GM18867 (cell line): ENCODE measurements around the gene CUL7.
"Not testable (repeated sequence)": the region's sequence is repeated elsewhere in the genome, so short reads cannot be mapped to it uniquely, and the experiment has no call there.

Source experiments
- ATAC-seq: cut with Tn5 transposase; IDR thresholded peaks from one replicate; pipeline ENCODE4 v1.9.1; 2021; ENCODE audit warnings: mild to moderate bottlenecking, moderate library complexity; ENCODE audit not compliant: unreplicated experiment

The CUL7 gene

GRCh38 chr6:43050981-43051380 is 2.7 kb downstream of the CUL7 start:
- ATAC-seq: no peak

- ATAC-seq: no peak
These were observed 5.7 kb downstream of the CUL7 start for GRCh38 chr6:43047998-43048397.

DNA sequence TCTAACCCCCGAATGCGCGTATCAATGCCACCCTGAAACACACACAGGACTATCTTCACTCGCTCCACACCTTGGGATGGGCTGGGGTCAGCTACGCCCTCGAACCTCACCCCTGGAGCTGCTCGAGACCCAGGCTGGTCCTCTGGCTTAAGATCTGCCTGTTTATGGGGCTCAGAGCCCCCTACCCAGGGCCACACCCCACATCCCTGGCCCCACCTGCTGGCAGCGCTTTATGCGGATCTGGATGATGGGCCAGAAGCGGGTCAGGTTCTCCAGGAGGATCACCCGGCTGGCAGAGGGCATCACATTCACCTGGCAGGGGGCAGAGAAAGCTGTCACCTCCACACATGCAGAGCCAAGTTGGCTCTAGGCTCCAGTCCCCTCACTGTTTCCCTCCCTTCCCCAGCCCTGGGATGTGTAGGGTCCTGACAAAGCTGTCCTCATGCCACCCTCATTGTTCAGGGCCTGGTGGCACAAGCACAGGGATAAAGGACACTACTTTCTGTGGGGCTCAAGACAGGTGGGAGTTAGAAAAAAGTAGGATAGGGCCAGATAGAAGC is 8.2 kb downstream of the CUL7 start:
- ATAC-seq: no peak

GRCh38 chr6:43043310-43043709 is 10.3 kb downstream of the CUL7 start:
- no peak for ATAC-seq

DNA sequence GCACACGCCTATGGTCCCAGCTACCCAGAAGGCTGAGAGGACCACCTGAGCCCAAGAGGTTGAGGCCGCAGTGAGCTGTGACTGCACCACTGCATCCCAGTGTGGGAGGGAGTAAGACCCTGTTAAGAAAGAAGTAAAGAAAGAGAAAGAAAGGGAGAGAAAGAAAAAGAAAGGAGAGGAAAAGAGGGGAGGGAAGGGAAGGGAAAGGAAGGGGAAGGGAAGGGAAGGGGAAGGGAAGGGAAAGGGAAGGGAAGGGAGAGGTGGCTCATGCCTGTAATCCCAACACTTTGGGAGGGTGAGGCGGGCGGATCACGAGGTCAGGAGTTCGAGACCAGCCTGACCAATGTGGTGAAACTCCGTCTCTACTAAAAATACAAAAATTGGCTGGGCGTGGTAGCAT is 12.2 kb downstream of the CUL7 start:
- not testable (repeated sequence) for ATAC-seq

- no peak for ATAC-seq
These were observed 13.0 kb downstream of the CUL7 start for GRCh38 chr6:43040542-43041257.

GRCh38 chr6:43038727-43039126 is 14.9 kb downstream of the CUL7 start:
- no peak for ATAC-seq

DNA sequence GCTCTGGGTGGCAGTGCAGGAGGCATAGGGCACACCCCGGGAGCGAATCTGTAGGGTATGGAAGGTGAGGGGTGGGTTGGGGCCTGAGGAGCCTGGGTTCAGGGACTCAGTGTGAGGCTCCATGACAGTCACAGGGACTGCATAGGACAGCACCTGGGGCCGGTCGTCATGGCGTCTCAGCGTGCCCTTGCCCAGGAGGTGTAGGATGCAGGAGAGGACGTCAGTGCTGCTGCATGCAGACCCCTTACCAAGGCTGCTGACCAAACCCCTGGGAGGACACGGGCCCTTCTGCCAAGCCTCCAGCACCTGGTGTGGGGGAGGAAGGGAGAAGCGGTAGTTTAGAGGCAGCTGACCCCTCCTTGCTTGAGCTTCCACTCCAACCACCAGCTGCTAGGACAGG is 15.9 kb downstream of the CUL7 start:
- no peak for ATAC-seq

DNA sequence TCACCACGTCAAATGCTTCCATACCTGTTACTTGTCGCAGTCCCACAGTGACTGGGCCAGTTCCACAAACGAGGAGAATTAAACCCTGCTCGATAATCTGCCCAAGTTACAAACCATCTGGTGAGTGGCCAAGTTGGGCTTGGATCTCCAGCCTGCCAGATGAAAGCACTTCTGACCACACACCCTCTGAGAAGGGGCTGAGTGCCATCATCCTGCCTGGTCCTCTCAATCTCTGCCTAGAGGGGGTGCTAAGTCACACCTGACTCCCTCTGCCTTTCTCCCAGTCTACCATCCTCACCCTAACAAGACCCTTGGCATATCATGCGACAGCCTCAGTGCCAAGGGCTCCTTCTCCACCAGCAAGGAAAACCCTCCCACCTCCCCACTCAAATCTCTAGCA is 16.5 kb downstream of the CUL7 start:
- no peak for ATAC-seq

GRCh38 chr6:43036712-43037111 is 16.9 kb downstream of the CUL7 start:
- no peak for ATAC-seq

DNA sequence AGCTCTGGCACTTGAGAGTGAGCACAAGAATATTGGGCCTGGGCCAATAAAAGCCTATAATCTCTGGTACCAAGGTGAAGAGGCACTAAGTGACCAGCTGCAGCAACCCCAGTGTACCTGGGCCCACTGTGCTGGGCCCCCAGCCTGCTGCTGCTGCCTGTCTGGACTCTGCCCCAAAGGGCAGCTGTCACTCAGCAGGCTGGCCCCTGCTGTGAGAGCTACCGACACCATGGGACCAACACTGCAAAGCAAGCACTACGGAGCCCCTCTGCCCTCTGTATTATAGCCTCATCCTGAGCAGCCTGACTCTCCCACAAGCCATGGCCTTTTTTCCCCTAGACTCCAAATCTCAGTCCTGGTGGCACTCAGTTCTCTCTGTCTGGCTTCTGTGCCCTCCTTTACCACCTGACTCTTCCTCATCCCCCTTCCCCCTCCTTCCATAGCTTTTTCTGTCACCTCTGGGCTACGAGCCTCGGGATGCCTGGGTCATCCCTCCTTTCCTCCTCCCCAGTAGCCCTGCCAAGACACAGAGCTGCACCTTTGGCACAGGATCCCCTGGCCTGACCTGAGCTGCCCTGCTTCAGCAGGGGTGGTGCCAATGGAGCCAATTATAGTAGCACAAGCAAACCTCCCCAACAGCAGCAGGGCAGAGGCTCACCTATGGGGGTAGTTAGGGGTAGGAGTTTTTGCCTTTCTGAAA is 18.0 kb downstream of the CUL7 start:
- ATAC-seq: no peak

GRCh38 chr6:43034190-43034525 is 19.5 kb downstream of the CUL7 start:
- ATAC-seq: no peak

DNA sequence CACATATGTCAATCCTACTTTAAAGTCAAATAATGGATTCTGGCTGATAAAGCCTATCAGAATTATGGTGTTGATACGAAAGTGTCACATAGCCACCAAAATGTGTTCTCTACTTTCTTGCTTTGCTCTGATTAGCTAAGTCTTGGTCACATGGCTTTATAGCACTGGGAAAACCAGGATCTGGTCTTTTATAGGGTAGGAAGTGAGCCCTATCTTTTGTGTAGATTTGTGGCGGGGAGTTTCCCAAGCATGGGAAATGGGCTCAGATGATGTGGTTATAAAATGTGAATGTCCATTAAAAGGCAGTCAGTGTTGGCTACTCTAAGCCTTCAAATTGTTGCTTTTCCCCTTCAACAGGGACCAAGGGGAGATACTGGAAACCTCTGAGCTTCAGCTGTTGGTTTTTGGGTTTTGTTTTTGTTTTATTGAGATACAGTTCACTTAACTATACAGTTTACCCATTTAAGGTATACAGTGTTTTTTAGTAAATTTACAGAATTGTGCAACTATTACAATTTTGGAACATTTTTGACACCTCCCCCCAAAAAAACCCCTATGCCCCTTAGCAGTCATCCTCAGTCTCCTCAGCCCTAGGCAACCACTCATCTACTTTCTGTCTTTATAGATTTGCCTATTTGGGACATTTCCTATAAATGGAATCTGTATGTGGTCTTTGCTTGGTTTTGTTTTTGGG is 20.0 kb downstream of the CUL7 start:
- ATAC-seq: no peak

DNA sequence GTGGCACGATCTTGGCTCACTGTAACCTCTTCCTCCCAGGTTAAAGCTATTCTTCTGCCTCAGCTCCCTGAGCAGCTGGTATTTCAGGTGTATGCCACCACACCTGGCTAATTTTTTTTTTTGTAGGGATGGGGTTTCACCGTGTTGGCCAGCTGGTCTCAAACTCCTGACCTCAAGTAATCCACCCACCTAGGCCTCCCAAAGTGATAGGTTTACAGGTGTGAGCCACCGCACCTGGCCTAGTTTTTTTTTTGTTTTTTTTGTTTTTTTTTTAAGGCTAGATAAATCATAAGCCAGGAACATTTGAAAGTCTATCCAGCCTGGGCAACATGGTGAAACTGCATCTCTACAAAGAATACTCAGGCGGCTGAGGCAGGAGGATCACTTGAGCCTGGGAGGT is 21.3 kb downstream of the CUL7 start:
- ATAC-seq: no peak

GRCh38 chr6:43029120-43029519 is 24.5 kb downstream of the CUL7 start:
- no peak for ATAC-seq

GRCh38 chr6:43026365-43026764 is 27.3 kb downstream of the CUL7 start:
- no peak for ATAC-seq

- no peak for ATAC-seq
These were observed 29.2 kb downstream of the CUL7 start for GRCh38 chr6:43024436-43024835.

GRCh38 chr6:43021270-43022047 is 32.2 kb downstream of the CUL7 start, which contains the start of gene RRP36:
Gene RRP36 (plus strand): TSS chr6:43021623. CDS start chr6:43021655, 32 bp downstream.
- ATAC-seq: peak; percentile 66

DNA sequence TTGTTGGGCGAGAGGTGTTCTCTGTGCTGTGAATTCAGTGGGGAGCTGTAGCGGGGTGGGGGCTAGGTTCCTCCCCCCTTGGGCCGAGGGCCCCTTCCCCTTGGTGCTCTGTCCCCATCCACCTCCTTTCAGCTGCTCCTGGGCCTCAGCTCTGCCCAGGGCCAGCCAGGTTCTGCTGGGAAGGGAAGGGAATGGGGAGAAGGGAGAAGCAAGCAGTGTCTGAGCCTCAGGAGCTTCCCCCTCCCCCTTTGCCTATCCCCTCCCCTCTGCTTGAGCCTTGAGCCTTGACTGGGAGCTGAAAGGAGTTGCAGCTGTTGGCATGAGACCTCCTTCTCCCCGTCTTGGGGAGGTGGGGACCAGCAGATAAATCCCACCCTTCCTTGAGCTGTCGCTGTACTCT is 32.8 kb downstream of the CUL7 start:
- ATAC-seq: no peak

GRCh38 chr6:43020052-43020705 is 33.5 kb downstream of the CUL7 start:
- no peak for ATAC-seq
